RWPE2 (cell line): Measurements from ENCODE around the gene AGBL3.

ENCODE experiments used
- ATAC-seq: fragments of 200-7000 bp; cut with Tn5 transposase; 3 replicates; pipeline ENCODE4 v1.9.1; 2021; ENCODE audit warnings: low read depth
- DNase-seq: peaks from one replicate; pipeline ENCODE4 v3.0.0-alpha.2; 2020; ENCODE audit warnings: low spot score
- H3K27ac ChIP-seq: fragments of 450-650 bp; 2 replicates; pipeline ENCODE4 v1.5.1; 2017; ENCODE audit warnings: mild to moderate bottlenecking; ENCODE audit not compliant: poor library complexity, severe bottlenecking
- H3K27me3 ChIP-seq: fragments of 250-450 bp; sonication (Bioruptor Pico); 2 replicates; pipeline ENCODE4 v1.5.1; 2021; ENCODE audit warnings: mild to moderate bottlenecking, moderate library complexity; ENCODE audit not compliant: insufficient read depth, poor library complexity, severe bottlenecking
- H3K36me3 ChIP-seq: fragments of 250-450 bp; sonication (Bioruptor Pico); 2 replicates; pipeline ENCODE4 v1.5.1; 2020; ENCODE audit warnings: low read depth, mild to moderate bottlenecking, moderate library complexity
- H3K4me1 ChIP-seq: fragments of 250-450 bp; sonication (Bioruptor Pico); 2 replicates; pipeline ENCODE4 v1.5.1; 2021; ENCODE audit warnings: mild to moderate bottlenecking, moderate library complexity; ENCODE audit not compliant: insufficient read depth, poor library complexity, severe bottlenecking
- H3K4me3 ChIP-seq: fragments of 250-450 bp; sonication (Bioruptor Pico); 2 replicates; pipeline ENCODE4 v1.5.1; 2021; ENCODE audit warnings: mild to moderate bottlenecking, moderate library complexity; ENCODE audit not compliant: severe bottlenecking
- H3K9me3 ChIP-seq: fragments of 250-450 bp; sonication (Bioruptor Pico); 2 replicates; pipeline ENCODE4 v1.5.1; 2021; ENCODE audit warnings: mild to moderate bottlenecking, moderate library complexity; ENCODE audit not compliant: severe bottlenecking
- TF ChIP-seq, protein P1 (sequence below): fragments of 450-650 bp; IDR thresholded peaks from one replicate; pipeline ENCODE4 v1.5.1; 2017; ENCODE audit warnings: mild to moderate bottlenecking, moderate library complexity; ENCODE audit not compliant: poor library complexity, severe bottlenecking

AGBL3 gene

DNA sequence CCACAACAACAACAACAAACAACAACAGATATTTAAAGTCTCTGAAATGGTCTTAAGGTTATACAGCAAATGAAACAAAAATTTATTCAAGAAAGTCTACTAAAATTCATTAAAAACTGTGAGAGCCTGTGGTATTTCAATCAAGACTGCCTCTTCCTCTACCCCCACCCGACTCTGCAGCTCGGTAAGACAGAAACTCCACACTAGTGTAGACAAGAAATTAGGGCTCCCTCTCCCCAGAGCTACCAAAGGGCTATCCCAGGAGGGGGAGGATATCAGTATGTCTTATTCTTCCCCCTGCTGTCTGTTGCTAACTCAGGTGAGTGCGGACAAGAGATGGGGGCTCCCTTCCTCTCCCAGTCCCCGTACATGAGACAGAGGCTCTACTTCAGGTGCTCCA is 90.6 kb downstream of the AGBL3 start:
- ATAC-seq: no peak

DNA sequence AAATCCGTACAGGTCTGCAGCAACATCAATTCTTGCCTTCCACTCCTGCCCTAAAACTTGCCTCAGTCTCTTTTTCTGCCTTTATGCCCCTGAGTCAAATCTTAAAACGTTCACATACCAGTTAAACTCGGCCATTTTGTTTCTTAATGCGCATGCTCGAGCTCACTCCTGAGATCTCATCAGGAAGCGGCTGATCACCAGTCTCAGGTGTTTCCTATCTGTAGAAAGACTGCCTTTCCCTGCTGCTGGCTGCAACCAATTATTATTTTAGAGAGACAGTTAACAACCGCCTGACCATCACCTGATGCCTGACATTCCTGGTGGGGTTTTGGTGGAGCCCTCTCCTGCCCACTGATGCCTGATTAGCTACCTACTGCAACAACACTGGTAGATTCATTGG is 91.3 kb downstream of the AGBL3 start:
- Histone ChIP-seq H3K27me3 (peaks cover 9% of the 10 kb centered on the region), H3K4me3 (no peak overlapping the region), H3K36me3 (no peaks in the 10 kb centered on the region), H3K27ac (no peak overlapping the region), H3K9me3 (no peaks in the 10 kb centered on the region), H3K4me1 (no peaks in the 10 kb centered on the region)
- TF ChIP-seq, protein P1, sequence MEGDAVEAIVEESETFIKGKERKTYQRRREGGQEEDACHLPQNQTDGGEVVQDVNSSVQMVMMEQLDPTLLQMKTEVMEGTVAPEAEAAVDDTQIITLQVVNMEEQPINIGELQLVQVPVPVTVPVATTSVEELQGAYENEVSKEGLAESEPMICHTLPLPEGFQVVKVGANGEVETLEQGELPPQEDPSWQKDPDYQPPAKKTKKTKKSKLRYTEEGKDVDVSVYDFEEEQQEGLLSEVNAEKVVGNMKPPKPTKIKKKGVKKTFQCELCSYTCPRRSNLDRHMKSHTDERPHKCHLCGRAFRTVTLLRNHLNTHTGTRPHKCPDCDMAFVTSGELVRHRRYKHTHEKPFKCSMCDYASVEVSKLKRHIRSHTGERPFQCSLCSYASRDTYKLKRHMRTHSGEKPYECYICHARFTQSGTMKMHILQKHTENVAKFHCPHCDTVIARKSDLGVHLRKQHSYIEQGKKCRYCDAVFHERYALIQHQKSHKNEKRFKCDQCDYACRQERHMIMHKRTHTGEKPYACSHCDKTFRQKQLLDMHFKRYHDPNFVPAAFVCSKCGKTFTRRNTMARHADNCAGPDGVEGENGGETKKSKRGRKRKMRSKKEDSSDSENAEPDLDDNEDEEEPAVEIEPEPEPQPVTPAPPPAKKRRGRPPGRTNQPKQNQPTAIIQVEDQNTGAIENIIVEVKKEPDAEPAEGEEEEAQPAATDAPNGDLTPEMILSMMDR: no peak
- no peak for ATAC-seq
- DNase-seq: no peak

More for the DNA sequence above, 90.6 kb downstream of the AGBL3 start:
- H3K27me3 ChIP-seq: peaks cover 9% of the 10 kb centered on the region
- H3K4me1 ChIP-seq: no peaks in the 10 kb centered on the region
- no peaks in the 10 kb centered on the region for H3K36me3 ChIP-seq
- H3K4me3 ChIP-seq: no peak overlapping the region
- no peak for DNase-seq
- no peak overlapping the region for H3K27ac ChIP-seq
- TF ChIP-seq, protein P1: no peak
- H3K9me3 ChIP-seq: no peaks in the 10 kb centered on the region

DNA sequence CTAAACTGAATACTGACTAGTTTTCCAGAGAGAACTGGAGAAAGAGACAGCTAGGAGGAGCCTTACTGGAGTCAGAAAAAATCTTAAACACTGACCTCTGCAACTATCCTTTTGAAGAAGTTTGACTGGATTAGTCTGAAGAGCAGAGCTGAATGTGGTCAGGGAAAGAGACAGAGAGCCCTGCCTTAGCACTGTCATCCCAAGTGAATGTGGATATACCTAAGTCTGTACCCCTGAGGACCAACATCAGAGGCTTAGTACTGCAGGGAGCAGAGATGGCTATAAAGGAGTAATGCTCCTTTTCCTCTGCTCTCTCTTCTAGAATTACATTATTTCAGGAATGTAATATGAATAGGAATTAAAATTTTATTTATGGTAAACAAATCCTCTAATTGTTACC is 91.7 kb downstream of the AGBL3 start:
- no peaks in the 10 kb centered on the region for H3K4me1 ChIP-seq
- H3K27ac ChIP-seq: no peak overlapping the region
- peaks cover 9% of the 10 kb centered on the region for H3K27me3 ChIP-seq
- H3K9me3 ChIP-seq: no peaks in the 10 kb centered on the region
- no peaks in the 10 kb centered on the region for H3K36me3 ChIP-seq
- TF ChIP-seq, protein P1: no peak
- DNase-seq (no peak), ATAC-seq (no peak)
- no peak overlapping the region for H3K4me3 ChIP-seq

DNA sequence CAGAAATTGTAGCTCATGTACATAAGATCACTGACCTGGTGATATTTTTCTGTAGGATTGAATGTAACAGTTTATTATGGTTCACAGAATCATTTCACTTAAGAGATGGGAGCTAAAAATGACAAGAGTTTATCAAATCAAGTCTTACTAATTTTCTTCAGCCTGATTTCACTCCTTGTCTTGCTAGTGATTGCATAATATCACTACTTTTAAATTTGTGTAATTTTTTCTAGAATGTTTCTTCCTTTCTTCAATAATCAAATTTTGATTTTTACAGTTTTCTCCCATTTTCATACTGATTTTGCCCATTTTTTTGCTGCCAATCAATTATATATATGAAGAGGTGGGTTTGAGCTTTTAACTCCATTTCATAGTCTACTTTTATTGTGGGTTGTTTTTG is 92.8 kb downstream of the AGBL3 start:
- Histone ChIP-seq H3K27ac (no peak overlapping the region), H3K9me3 (no peaks in the 10 kb centered on the region), H3K4me3 (no peak overlapping the region), H3K4me1 (no peaks in the 10 kb centered on the region), H3K27me3 (peaks cover 9% of the 10 kb centered on the region), H3K36me3 (no peaks in the 10 kb centered on the region)
- no peak for ATAC-seq
- no peak for DNase-seq
- TF ChIP-seq, protein P1: no peak

DNA sequence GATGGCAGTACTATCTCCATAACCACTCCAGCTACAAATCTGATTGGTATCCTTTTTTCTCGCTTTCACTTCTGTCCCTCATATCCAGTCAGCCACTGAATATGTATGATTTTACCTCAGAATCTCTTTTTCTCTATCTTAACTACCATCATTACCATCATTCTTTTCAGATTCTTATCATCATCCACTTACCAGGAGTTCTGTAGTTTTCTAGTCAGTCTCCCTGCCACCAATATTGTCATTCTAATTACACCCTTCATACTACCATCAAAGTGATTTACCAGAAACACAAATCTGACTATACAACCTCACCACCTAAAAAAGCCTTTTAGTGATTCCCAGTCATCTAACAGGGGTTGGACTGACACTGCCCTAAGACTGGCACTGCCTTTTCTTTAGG is 96.7 kb downstream of the AGBL3 start:
- Histone ChIP-seq H3K4me1 (no peaks in the 10 kb centered on the region), H3K9me3 (no peaks in the 10 kb centered on the region), H3K36me3 (no peaks in the 10 kb centered on the region), H3K27me3 (peaks cover 7% of the 10 kb centered on the region), H3K4me3 (no peak overlapping the region), H3K27ac (no peak overlapping the region)
- no peak for ATAC-seq
- DNase-seq: no peak
- TF ChIP-seq, protein P1: no peak
